HFF-Myc (cell line): ENCODE data around the gene GPC1.

Experiments
- DNase-seq: peaks from one replicate; pipeline ENCODE4 v3.0.0-alpha.2; 2011; ENCODE audit warnings: low read depth; ENCODE audit errors: extremely low read depth
- H3K4me3 ChIP-seq: replicated peaks from 2 replicates; pipeline ENCODE4 v1.5.1; 2011; ENCODE audit warnings: low read depth, mild to moderate bottlenecking, control low read depth, low read length
- CTCF ChIP-seq: IDR thresholded peaks from 2 replicates; pipeline ENCODE4 v1.5.1; 2012; ENCODE audit warnings: mild to moderate bottlenecking, low read depth, low read length, control low read depth; ENCODE audit errors: missing control alignments

GPC1 gene

GRCh38 chr2:240416821-240417220, 18.6 kb upstream of the GPC1 start:
- TF ChIP-seq CTCF, result no peak
- DNase-seq, result no peak
- H3K4me3 ChIP-seq, result no peak overlapping the region

- no peak for TF ChIP-seq CTCF
- DNase-seq, result no peak
- no peak overlapping the region for H3K4me3 ChIP-seq
Measured at GRCh38 chr2:240418311-240418710, 17.2 kb upstream of the GPC1 start.

- no peak overlapping the region for H3K4me3 ChIP-seq
- no peak for TF ChIP-seq CTCF
- no peak for DNase-seq
Measured at GRCh38 chr2:240419271-240419670, 16.2 kb upstream of the GPC1 start.

GRCh38 chr2:240419723-240420122, 15.7 kb upstream of the GPC1 start:
- no peak for TF ChIP-seq CTCF
- H3K4me3 ChIP-seq, result no peak overlapping the region
- DNase-seq, result no peak

GRCh38 chr2:240420206-240421104, 15.0 kb upstream of the GPC1 start:
- DNase-seq, result no peak
- TF ChIP-seq CTCF, result no peak

GRCh38 chr2:240421381-240421780, 14.1 kb upstream of the GPC1 start:
- H3K4me3 ChIP-seq, result no peak overlapping the region
- no peak for DNase-seq
- TF ChIP-seq CTCF, result no peak

More at GRCh38 chr2:240420206-240421104, 15.0 kb upstream of the GPC1 start:
- H3K4me3 ChIP-seq, result no peak overlapping the region
